HG02885 (cell line): ENCODE data around the gene TEX13D.

Experiments used
- ATAC-seq: cut with Tn5 transposase; IDR thresholded peaks from one replicate; pipeline ENCODE4 v1.9.1; 2021; ENCODE audit warnings: mild to moderate bottlenecking; ENCODE audit not compliant: unreplicated experiment, poor library complexity

Gene TEX13D

GRCh38 chrX:124347242-124347641 lies 14.8 kb downstream of the TEX13D start:
- no peak for ATAC-seq

- ATAC-seq = no peak
Observed at GRCh38 chrX:124348182-124348581, 15.7 kb downstream of the TEX13D start.

GRCh38 chrX:124348885-124349453 lies 16.5 kb downstream of the TEX13D start:
- no peak for ATAC-seq

- no peak for ATAC-seq
Observed at GRCh38 chrX:124354648-124355047, 22.2 kb downstream of the TEX13D start.

GRCh38 chrX:124358800-124359383 lies 26.4 kb downstream of the TEX13D start:
- no peak for ATAC-seq

GRCh38 chrX:124362072-124362471 lies 29.6 kb downstream of the TEX13D start:
- no peak for ATAC-seq

- ATAC-seq = no peak
Observed at GRCh38 chrX:124362761-124363160, 30.3 kb downstream of the TEX13D start.

GRCh38 chrX:124369722-124370121 lies 37.3 kb downstream of the TEX13D start:
- no peak for ATAC-seq

- no peak for ATAC-seq
Observed at GRCh38 chrX:124373348-124373747, 40.9 kb downstream of the TEX13D start.

- no peak for ATAC-seq
Observed at GRCh38 chrX:124378643-124379042, 46.2 kb downstream of the TEX13D start.

GRCh38 chrX:124383354-124383753 lies 50.9 kb downstream of the TEX13D start:
- ATAC-seq = no peak

GRCh38 chrX:124386401-124386800 lies 53.9 kb downstream of the TEX13D start:
- no peak for ATAC-seq
